K562 (cell line): Measurements from ENCODE around the gene RITA1. TPM values are rescaled to one million over a fixed set of nuclear protein-coding genes. Genes with fewer than 3 reads are reported as not detected.

Experiments
- CSDE1 ChIP-seq, 2 experiments: fragments of 450-650 bp; IDR thresholded peaks; 2 replicates each; pipeline ENCODE4 v1.6.1; 2016; ENCODE audit warnings: mild to moderate bottlenecking in 1 of 2
- FUS ChIP-seq: fragments of 200-400 bp; formaldehyde crosslinking; optimal IDR thresholded peaks from 2 replicates; pipeline ENCODE3; 2017; ENCODE audit warnings: low read depth, low read length
- GATAD2A ChIP-seq: fragments of 450-650 bp; IDR thresholded peaks from 2 replicates; pipeline ENCODE4 v1.6.1; 2017
- HSF4 ChIP-seq: fragments of 250-450 bp; sonication (Bioruptor Pico); IDR thresholded peaks from 2 replicates; pipeline ENCODE4 v2.1.2; 2022; ENCODE audit warnings: mild to moderate bottlenecking, moderate library complexity, borderline replicate concordance
- MAFK ChIP-seq: IDR thresholded peaks from 2 replicates; pipeline ENCODE4 v1.6.1; 2011; ENCODE audit warnings: low read length, improper control_type of control experiment
- POU5F1 ChIP-seq: fragments of 150-350 bp; IDR thresholded peaks from 2 replicates; pipeline ENCODE4 v1.6.1; 2014; ENCODE audit warnings: borderline replicate concordance, low read length, low read depth, mild to moderate bottlenecking; ENCODE audit not compliant: partially characterized antibody
- PRMT5 ChIP-seq: sonication (generic); formaldehyde crosslinking; IDR thresholded peaks from 2 replicates; pipeline ENCODE4 v1.5.0; 2020; ENCODE audit warnings: missing genetic modification reagents
- PTRF ChIP-seq: fragments of 450-650 bp; IDR thresholded peaks from 2 replicates; pipeline ENCODE4 v1.6.1; 2016; ENCODE audit warnings: mild to moderate bottlenecking, missing genetic modification characterization, missing compliant biosample characterization
- SETDB1 ChIP-seq: IDR thresholded peaks from one replicate; pipeline ENCODE4 v1.6.1; 2012; ENCODE audit warnings: low read length, control low read depth, inconsistent platforms
- TAF9B ChIP-seq: fragments of 450-650 bp; IDR thresholded peaks from 2 replicates; pipeline ENCODE4 v1.6.1; 2018; ENCODE audit warnings: mild to moderate bottlenecking; ENCODE audit not compliant: partially characterized antibody
- ZNF239 ChIP-seq: fragments of 250-450 bp; sonication (Bioruptor Pico); IDR thresholded peaks from 2 replicates; pipeline ENCODE4 v1.4.0; 2020; ENCODE audit warnings: mild to moderate bottlenecking
- ZNF668 ChIP-seq: fragments of 250-450 bp; sonication (Bioruptor Pico); IDR thresholded peaks from 2 replicates; pipeline ENCODE4 v1.8.0; 2022; ENCODE audit warnings: mild to moderate bottlenecking, inconsistent platforms
- ZSCAN29 ChIP-seq: fragments of 450-650 bp; IDR thresholded peaks from 2 replicates; pipeline ENCODE4 v1.6.1; 2017
- polyA plus RNA-seq, 8 experiments: library from polyadenylated mRNA; depleted of rRNA in 4 of 8; stranded (reverse) in 5 of 8; unstranded in 3 of 8; fragments of >200 nt; fragmentation: Nextera tagmentation in 2 of 8; fragmentation: Illumina TruSeq in 1 of 8; extraction: Ambion mirVana in 2 of 8; extraction: Trizol in 1 of 8; gene quantifications; 2 replicates each; pipeline versions ENCODE4 v1.2.1 to v1.2.3, GENCODE V29; 2011 to 2014; ENCODE audit warnings: inconsistent platforms in 1 of 8, missing spikeins in 1 of 8
- total RNA-seq, 7 experiments: library from RNA; depleted of rRNA in 6 of 7; stranded (reverse); fragments of >200 nt in 6 of 7; fragmentation: Illumina TruSeq in 2 of 7; extraction: Trizol in 2 of 7; gene quantifications; 2 replicates each; pipeline versions ENCODE4 v1.2.1 to v1.2.3, GENCODE V29; 2011 to 2021; ENCODE audit warnings: low replicate concordance in 1 of 7
- TF ChIP-seq, protein P1 (sequence below): fragments of 250-450 bp; sonication (Bioruptor Pico); IDR thresholded peaks from 2 replicates; pipeline ENCODE4 v1.8.0; 2022; ENCODE audit warnings: moderate library complexity, mild to moderate bottlenecking, inconsistent platforms
- TF ChIP-seq, protein P2 (sequence below), 2 experiments: fragments of 450-650 bp; IDR thresholded peaks; 2 replicates each; pipeline ENCODE4 v1.6.1; 2016; ENCODE audit warnings: mild to moderate bottlenecking in 2 of 2, borderline replicate concordance in 1 of 2, low read depth in 1 of 2, moderate library complexity in 1 of 2
- TF ChIP-seq, protein P3 (sequence below), 2 experiments: fragments of 250-450 bp in 1 of 2; fragments of 450-650 bp in 1 of 2; sonication (Bioruptor Pico) in 1 of 2; IDR thresholded peaks; 2 replicates each; pipeline versions ENCODE4 v1.6.1 to v1.8.0; 2016 to 2021; ENCODE audit warnings: mild to moderate bottlenecking in 2 of 2, moderate library complexity in 2 of 2, missing compliant biosample characterization in 1 of 2, missing genetic modification characterization in 1 of 2

Gene RITA1
- total and polyA plus RNA-seq, 9 of the 15 experiments (the other 6 are each of a cell fraction or from before 2014, with no cell fraction given): 2.8 to 40.4 (median 18.0) TPM

DNA sequence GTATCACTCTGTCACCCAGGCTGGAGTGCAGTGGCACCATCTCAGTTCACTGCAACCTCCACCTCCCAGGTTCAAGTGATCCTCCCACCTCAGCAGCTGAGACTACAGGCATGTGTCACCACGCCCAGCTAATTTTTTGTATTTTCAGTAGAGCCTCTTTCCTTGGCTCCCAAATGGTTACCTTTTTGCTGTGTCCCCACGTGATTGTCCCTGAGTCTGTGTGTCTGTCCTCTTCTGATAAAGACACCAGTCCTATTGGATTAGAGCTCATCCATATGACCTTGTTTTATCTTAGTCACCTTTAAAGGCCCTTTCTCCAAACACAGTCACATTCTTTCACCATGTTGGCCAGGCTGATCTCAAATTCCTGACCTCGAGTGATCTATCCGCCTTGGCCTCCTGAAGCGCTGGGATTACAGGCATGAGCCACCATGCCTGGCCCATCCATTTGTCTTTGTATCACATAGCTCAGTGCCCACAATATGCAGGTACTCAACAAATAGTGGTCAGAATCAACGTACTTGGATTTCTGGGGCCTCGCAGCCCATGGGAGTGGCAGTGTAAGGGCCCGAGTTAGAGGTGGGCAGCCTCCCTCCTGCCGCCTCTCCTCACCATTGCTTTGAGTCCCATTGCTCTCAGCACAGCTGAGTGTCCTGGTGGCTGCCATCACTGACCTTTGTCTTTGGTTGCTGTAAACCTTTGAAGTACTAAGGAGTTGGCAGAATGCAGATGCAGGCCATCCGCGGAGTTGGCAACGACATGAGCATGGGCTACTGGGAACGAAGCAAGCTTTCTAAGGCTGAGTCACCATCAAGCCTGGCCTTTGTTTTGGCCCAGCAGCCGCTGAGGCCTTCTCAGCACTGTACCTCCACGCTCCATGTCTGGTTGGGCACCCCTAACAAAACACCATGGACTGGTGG lies 45.1 kb downstream of the RITA1 start (continued):
- TF ChIP-seq POU5F1 (no peak), ZNF668 (no peak), GATAD2A (no peak), SETDB1 (no peak), TAF9B (no peak), CSDE1 (IDR thresholded peaks at IDR 0.05) (no peak), MAFK (no peak), HSF4 (CRISPR knock-in tag) (no peak), FUS (no peak), PTRF (tag) (no peak; the same call in 1 of the 2 replicates), ZNF239 (CRISPR knock-in tag) (no peak), ZSCAN29 (no peak), PRMT5 (CRISPR knock-in tag) (no peak)
- TF ChIP-seq, protein P1, sequence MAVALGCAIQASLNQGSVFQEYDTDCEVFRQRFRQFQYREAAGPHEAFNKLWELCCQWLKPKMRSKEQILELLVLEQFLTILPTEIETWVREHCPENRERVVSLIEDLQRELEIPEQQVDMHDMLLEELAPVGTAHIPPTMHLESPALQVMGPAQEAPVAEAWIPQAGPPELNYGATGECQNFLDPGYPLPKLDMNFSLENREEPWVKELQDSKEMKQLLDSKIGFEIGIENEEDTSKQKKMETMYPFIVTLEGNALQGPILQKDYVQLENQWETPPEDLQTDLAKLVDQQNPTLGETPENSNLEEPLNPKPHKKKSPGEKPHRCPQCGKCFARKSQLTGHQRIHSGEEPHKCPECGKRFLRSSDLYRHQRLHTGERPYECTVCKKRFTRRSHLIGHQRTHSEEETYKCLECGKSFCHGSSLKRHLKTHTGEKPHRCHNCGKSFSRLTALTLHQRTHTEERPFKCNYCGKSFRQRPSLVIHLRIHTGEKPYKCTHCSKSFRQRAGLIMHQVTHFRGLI: no peak
- TF ChIP-seq, protein P2, sequence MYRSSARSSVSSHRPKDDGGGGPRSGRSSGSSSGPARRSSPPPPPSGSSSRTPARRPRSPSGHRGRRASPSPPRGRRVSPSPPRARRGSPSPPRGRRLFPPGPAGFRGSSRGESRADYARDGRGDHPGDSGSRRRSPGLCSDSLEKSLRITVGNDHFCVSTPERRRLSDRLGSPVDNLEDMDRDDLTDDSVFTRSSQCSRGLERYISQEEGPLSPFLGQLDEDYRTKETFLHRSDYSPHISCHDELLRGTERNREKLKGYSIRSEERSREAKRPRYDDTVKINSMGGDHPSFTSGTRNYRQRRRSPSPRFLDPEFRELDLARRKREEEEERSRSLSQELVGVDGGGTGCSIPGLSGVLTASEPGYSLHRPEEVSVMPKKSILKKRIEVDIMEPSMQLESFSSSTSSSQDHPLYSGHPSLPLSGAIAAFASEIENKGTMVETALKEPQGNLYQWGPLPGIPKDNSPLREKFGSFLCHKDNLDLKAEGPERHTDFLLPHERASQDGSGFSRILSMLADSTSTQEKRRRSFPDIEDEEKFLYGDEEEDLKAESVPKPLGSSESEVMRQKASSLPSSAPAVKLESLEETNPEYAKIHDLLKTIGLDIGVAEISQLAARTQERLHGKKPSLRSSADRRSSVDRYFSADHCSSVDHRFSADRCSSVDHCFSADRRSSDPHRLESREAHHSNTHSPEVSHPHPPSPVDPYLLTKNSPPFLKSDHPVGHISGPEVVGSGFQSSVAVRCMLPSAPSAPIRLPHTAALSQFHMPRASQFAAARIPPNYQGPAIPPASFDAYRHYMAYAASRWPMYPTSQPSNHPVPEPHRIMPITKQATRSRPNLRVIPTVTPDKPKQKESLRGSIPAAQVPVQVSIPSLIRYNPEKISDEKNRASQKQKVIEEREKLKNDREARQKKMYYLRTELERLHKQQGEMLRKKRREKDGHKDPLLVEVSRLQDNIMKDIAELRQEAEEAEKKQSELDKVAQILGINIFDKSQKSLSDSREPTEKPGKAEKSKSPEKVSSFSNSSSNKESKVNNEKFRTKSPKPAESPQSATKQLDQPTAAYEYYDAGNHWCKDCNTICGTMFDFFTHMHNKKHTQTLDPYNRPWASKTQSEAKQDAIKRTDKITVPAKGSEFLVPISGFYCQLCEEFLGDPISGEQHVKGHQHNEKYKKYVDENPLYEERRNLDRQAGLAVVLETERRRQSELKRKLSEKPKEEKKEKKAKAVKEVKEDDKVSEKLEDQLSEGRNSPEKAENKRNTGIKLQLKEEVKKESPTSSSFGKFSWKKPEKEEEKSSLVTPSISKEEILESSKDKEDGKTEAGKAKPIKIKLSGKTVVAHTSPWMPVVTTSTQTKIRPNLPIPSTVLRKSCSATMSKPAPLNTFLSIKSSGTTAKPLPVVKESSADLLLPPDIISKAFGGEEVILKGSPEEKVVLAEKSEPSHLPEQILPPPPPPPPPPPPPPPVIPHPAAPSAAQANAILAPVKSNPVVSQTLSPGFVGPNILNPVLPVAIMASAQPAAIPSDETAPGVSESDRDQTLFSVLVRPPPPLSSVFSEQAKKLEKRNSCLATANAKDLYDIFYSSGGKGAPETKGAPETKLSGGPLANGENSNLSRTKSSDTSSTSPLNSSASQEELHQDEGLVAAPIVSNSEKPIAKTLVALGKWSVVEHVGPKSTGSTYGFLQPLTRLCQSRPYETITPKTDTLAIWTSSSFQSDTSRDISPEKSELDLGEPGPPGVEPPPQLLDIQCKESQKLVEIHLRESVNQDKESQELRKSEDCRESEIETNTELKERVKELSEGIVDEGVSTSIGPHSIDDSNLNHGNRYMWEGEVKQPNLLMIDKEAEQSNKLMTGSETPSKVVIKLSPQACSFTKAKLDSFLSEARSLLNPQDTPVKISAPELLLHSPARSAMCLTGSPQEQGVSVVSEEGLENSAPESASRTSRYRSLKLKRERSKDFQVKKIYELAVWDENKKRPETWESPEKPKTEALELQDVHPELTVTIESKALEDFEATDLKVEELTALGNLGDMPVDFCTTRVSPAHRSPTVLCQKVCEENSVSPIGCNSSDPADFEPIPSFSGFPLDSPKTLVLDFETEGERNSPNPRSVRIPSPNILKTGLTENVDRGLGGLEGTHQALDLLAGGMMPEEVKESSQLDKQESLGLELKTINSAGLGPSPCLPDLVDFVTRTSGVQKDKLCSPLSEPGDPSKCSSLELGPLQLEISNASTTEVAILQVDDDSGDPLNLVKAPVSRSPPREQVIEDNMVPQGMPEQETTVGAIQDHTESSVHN (IDR thresholded peaks at IDR 0.05; ENCODE audit: borderline replicate concordance in 1 of 2, low read depth in 1 of 2): no peak
- TF ChIP-seq, protein P3, sequence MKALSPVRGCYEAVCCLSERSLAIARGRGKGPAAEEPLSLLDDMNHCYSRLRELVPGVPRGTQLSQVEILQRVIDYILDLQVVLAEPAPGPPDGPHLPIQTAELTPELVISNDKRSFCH (CRISPR knock-in tag; IDR thresholded peaks at IDR 0.05): 0 out of 2 replicates have a peak, but pooled peaks have one; percentile 20
- TF ChIP-seq, protein P3 (tag; IDR thresholded peaks at IDR 0.05): 0 out of 2 replicates have a peak, but pooled peaks have one; percentile 14
